A673 (cell line): ENCODE data around the gene CHAF1A. TPM values are rescaled to one million over a fixed set of nuclear protein-coding genes. Genes with fewer than 3 reads are reported as not detected.

Experiments used
- BruUV-seq: library from RNA; stranded (reverse); fragments of 400-500 nt; replicated peaks from 2 replicates; lab custom pipeline; 2021; lab: Mats Ljungman, UMichigan
- CTCF ChIA-PET: fragments of 300-600 bp; sonication (Branson Sonifier 250); formaldehyde crosslinking; loops from one replicate; lab custom pipeline; 2022; ENCODE audit warnings: antibody characterized with exemption; lab: Charles Lee
- POLR2A ChIA-PET: fragments of 300-600 bp; sonication (Branson Sonifier 250); formaldehyde crosslinking; loops from one replicate; lab custom pipeline; 2022; ENCODE audit warnings: antibody characterized with exemption; ENCODE audit not compliant: low non-redundant PET; lab: Charles Lee
- DNase-seq: peaks from one replicate; pipeline ENCODE4 v3.0.0-alpha.2; 2015; ENCODE audit warnings: low spot score
- H3K27ac ChIP-seq: fragments of 200-600 bp; sonication (generic); 2 replicates; pipeline ENCODE4 v1.5.1; 2016; ENCODE audit warnings: mixed run types, low read depth, mild to moderate bottlenecking, mixed read lengths, antibody characterized with exemption, low read length; ENCODE audit not compliant: poor library complexity, severe bottlenecking
- H3K27me3 ChIP-seq: fragments of 200-600 bp; sonication (generic); replicated peaks from 2 replicates; pipeline ENCODE4 v1.6.1; 2017; ENCODE audit warnings: mixed run types, low read depth, mild to moderate bottlenecking, mixed read lengths, antibody characterized with exemption, low read length; ENCODE audit not compliant: insufficient read depth, poor library complexity
- H3K36me3 ChIP-seq: fragments of 200-600 bp; sonication (generic); 2 replicates; pipeline ENCODE4 v1.6.1; 2016; ENCODE audit warnings: mixed run types, mild to moderate bottlenecking, mixed read lengths, antibody characterized with exemption, low read length; ENCODE audit not compliant: insufficient read depth, poor library complexity, severe bottlenecking
- H3K4me1 ChIP-seq: fragments of 200-600 bp; sonication (generic); 2 replicates; pipeline ENCODE4 v1.6.1; 2017; ENCODE audit warnings: mixed run types, mild to moderate bottlenecking, mixed read lengths, antibody characterized with exemption, low read length; ENCODE audit not compliant: insufficient read depth, poor library complexity, severe bottlenecking
- H3K4me3 ChIP-seq: fragments of 200-600 bp; sonication (generic); 2 replicates; pipeline ENCODE4 v1.5.1; 2016; ENCODE audit warnings: low read depth, mixed run types, mild to moderate bottlenecking, mixed read lengths, low read length; ENCODE audit not compliant: poor library complexity, severe bottlenecking
- H3K9me3 ChIP-seq: fragments of 200-600 bp; sonication (generic); 2 replicates; pipeline ENCODE4 v1.6.1; 2016; ENCODE audit warnings: mixed run types, low read depth, mild to moderate bottlenecking, mixed read lengths, antibody characterized with exemption, low read length; ENCODE audit not compliant: poor library complexity, severe bottlenecking
- CTCF ChIP-seq: fragments of 300-800, 200-600 bp; sonication (generic); conservative IDR thresholded peaks from 2 replicates; pipeline ENCODE4 v1.5.1; 2017; ENCODE audit warnings: low read depth, mild to moderate bottlenecking, antibody characterized with exemption, low read length, moderate library complexity, mixed read lengths
- EZH2 ChIP-seq: fragments of 200-600 bp; sonication (generic); IDR thresholded peaks from 2 replicates; pipeline ENCODE4 v1.6.1; 2017; ENCODE audit warnings: borderline replicate concordance, low read depth, mild to moderate bottlenecking, mixed read lengths, antibody characterized with exemption, low read length; ENCODE audit not compliant: poor library complexity, severe bottlenecking
- intact Hi-C: fragments of 100-400 bp; cut with micrococcal nuclease; formaldehyde crosslinking; loops from one replicate; pipeline ENCODE4 v1.10.0; 2022; ENCODE audit not compliant: unreplicated experiment
- total RNA-seq: library from RNA; stranded (reverse); gene quantifications from 2 replicates; pipeline ENCODE4 v1.2.3, GENCODE V29; 2021

The CHAF1A gene
- total RNA-seq, 1 experiment from 2014 or later = 115 TPM

GRCh38 chr19:4386041-4386782, 16.2 kb upstream of the CHAF1A start:
- Histone ChIP-seq H3K27ac (peak overlapping the region; percentile 58), H3K4me1 (peaks cover 15% of the 10 kb centered on the region), H3K9me3 (no peaks in the 10 kb centered on the region), H3K4me3 (no peak overlapping the region), H3K27me3 (no peaks in the 10 kb centered on the region), H3K36me3 (no peaks in the 10 kb centered on the region)
- CTCF ChIA-PET = no interaction called here
- POLR2A ChIA-PET = no interaction called here
- DNase-seq = no peak
- TF ChIP-seq CTCF (no peak), EZH2 (no peak)
- no TSS peak for BruUV-seq
- intact Hi-C loops = no loop called here

DNA sequence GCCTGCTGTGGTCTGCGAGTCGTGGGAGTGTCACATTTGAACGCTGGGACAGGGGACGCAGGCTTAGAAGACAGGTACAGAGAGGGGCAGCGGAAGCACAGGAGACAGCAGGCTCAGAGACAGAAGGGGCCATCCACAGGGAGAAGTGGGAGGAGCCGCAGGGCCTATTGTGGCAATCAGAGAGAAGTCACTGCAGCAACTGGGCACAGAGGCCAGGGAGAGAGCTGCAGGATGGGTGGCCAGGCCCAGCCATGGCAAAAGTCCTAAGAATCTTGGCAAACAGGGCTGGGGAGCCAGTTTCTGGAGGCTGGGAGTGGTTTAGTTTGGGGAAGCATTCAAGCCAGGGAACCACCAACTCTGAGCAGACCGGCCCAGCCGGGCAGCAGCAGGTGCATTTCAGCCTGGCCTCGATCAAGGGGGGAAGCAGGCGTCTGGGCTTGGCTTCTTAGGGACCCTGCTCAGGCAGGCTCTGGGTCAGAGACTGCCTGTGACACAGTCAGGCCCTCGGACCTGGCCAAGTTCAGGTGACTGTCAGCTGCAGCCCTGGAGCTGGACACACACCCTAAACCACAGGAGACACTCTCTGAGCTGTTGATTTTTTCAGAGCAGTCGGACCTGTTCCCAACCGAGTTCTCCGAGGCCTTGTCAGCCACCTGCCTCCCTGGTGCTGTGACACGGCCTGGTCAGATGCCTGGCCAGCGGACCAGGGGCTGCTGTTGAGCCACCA, 13.9 kb upstream of the CHAF1A start:
- POLR2A ChIA-PET = interaction anchor here (0.7 kb wide), 1 partner anchor 185 kb away, joined by 3 read pairs; no protein-coding TSS in a partner anchor
- no peak for DNase-seq
- intact Hi-C loops = no loop called here
- no TSS peak for BruUV-seq
- CTCF ChIA-PET = no interaction called here
- Histone ChIP-seq H3K27ac (no peak overlapping the region), H3K4me3 (no peak overlapping the region), H3K36me3 (no peaks in the 10 kb centered on the region), H3K9me3 (no peaks in the 10 kb centered on the region), H3K4me1 (peaks cover 18% of the 10 kb centered on the region), H3K27me3 (no peaks in the 10 kb centered on the region)
- TF ChIP-seq CTCF (no peak), EZH2 (no peak)

- TF ChIP-seq CTCF = no peak
- no peak for TF ChIP-seq EZH2
- no peak for DNase-seq
- H3K36me3 ChIP-seq = no peaks in the 10 kb centered on the region
- H3K4me1 ChIP-seq = peaks cover 21% of the 10 kb centered on the region
- BruUV-seq = no TSS peak
- intact Hi-C loops = no loop called here
- POLR2A ChIA-PET = interaction anchor here (0.5 kb wide), 1 partner anchor 8 kb away, joined by 10 read pairs; no protein-coding TSS in a partner anchor
- no peaks in the 10 kb centered on the region for H3K27me3 ChIP-seq
- no peak overlapping the region for H3K27ac ChIP-seq
- H3K4me3 ChIP-seq = no peak overlapping the region
- no peaks in the 10 kb centered on the region for H3K9me3 ChIP-seq
- CTCF ChIA-PET = no interaction called here
Measured at GRCh38 chr19:4389064-4389375, 13.4 kb upstream of the CHAF1A start.
